ENCODE measurements around the gene TYSND1. TPM values are rescaled to one million over a fixed set of nuclear protein-coding genes. Genes with fewer than 3 reads are reported as not detected.
A peak's percentile ranks its signal among the peaks of the same experiment; 100 is the strongest.

TYSND1 gene
- total RNA-seq, 1 experiment from 2014 or later: 78.2 TPM

GRCh38 chr10:70130878-70131559 lies 15.5 kb downstream of the TYSND1 start:
- ChIA-PET CTCF (interaction anchor here (0.7 kb wide), 2 partner anchors 12 to 23 kb away, joined by 3 read pairs; no protein-coding TSS in a partner anchor), POLR2A (ENCODE audit: unreplicated experiment) (no interaction called here)
- intact Hi-C loops (cut with micrococcal nuclease): no loop called here
- TF ChIP-seq CTCF (conservative IDR thresholded peaks at IDR 0.05; ENCODE audit: low read depth, low read length) (no peak), EZH2 (IDR thresholded peaks at IDR 0.05; ENCODE audit: low read length, unreplicated experiment) (no peak), EZH2phosphoT487 (IDR thresholded peaks at IDR 0.05; ENCODE audit: borderline replicate concordance, low read length) (no peak)
- Histone ChIP-seq H3K79me2 (ENCODE audit: low read length) (peaks cover 46% of the 10 kb centered on the region), H3K9ac (ENCODE audit: low read length) (peak overlapping the region; percentile 76; the same call in 1 of the 2 replicates), H3K4me1 (ENCODE audit: insufficient read depth, low read length) (peaks cover 31% of the 10 kb centered on the region), H3F3A (ENCODE audit: low read length, unreplicated experiment) (no peaks in the 10 kb centered on the region), H3K4me3 (ENCODE audit: low read length) (peak overlapping the region; percentile 70), H3K27ac (ENCODE audit: low read length) (peak overlapping the region; percentile 53), H3K4me2 (ENCODE audit: low read length) (peak overlapping the region; percentile 86), H4K20me1 (ENCODE audit: low read length) (no peaks in the 10 kb centered on the region), H3K27me3 (ENCODE audit: low read length) (no peaks in the 10 kb centered on the region), H3K9me2 (replicated peaks; ENCODE audit: low read length) (no peaks in the 10 kb centered on the region), H3K9me3 (ENCODE audit: low read length) (no peaks in the 10 kb centered on the region), H3K36me3 (ENCODE audit: low read depth, low read length) (no peaks in the 10 kb centered on the region), H2AFZ (ENCODE audit: low read length) (peak overlapping the region; percentile 4)
- peak; percentile 87 for DNase-seq
- peak; percentile 16 for ATAC-seq
- BruUV-seq (replicated peaks): no TSS peak

DNA sequence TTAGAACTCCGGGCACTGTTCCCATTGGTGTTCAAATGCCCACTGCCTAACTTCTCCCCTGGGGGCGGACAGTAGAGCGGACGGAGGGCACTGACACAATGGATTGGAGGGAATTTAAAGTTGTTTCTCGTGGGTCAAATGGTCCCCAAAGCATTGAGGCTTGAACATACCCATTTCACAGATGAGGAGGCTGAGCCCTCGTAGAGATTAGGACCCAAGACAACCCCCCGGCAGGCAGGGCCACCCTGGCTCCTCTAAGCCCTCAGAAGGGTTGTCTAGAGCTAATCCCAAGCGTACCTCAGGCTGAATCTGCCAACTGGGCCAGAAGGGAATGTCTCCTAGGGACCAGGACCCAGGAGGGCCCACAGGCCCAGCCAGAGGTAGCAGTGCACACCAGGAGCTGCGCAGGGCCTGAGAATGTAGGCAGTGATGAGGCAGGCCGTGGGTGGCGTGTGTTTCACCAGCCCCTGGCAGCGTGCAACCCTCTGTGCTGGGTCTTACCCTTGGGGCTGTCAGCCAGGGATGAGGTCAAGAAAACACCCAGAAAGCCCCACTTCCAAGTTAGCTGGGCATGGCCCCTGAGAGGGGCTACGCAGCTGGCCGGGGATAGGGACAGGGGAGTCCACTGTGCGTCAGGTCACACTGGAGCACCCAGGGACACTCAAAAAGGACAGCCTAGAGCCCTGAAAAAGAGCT lies 19.7 kb downstream of the TYSND1 start:
- H3K4me2 ChIP-seq (ENCODE audit: low read length): no peak overlapping the region
- DNase-seq (no peak), ATAC-seq (no peak)
- ChIA-PET CTCF (no interaction called here), POLR2A (ENCODE audit: unreplicated experiment) (no interaction called here)
- H3K27ac ChIP-seq (ENCODE audit: low read length): no peak overlapping the region
- no peak overlapping the region for H3K4me3 ChIP-seq (ENCODE audit: low read length)
- H4K20me1 ChIP-seq (ENCODE audit: low read length): no peaks in the 10 kb centered on the region
- peaks cover 18% of the 10 kb centered on the region for H3K4me1 ChIP-seq (ENCODE audit: insufficient read depth, low read length)
- TF ChIP-seq EZH2 (IDR thresholded peaks at IDR 0.05; ENCODE audit: low read length, unreplicated experiment) (no peak), CTCF (conservative IDR thresholded peaks at IDR 0.05; ENCODE audit: low read depth, low read length) (no peak), EZH2phosphoT487 (IDR thresholded peaks at IDR 0.05; ENCODE audit: borderline replicate concordance, low read length) (no peak)
- no peaks in the 10 kb centered on the region for H3K9me3 ChIP-seq (ENCODE audit: low read length)
- H3F3A ChIP-seq (ENCODE audit: low read length, unreplicated experiment): no peaks in the 10 kb centered on the region
- no peaks in the 10 kb centered on the region for H3K9me2 ChIP-seq (replicated peaks; ENCODE audit: low read length)
- BruUV-seq (replicated peaks): no TSS peak
- no peak overlapping the region for H2AFZ ChIP-seq (ENCODE audit: low read length)
- H3K79me2 ChIP-seq (ENCODE audit: low read length): peaks cover 35% of the 10 kb centered on the region
- H3K27me3 ChIP-seq (ENCODE audit: low read length): no peaks in the 10 kb centered on the region
- intact Hi-C loops (cut with micrococcal nuclease): no loop called here
- H3K36me3 ChIP-seq (ENCODE audit: low read depth, low read length): peaks cover 7% of the 10 kb centered on the region; the same call in 1 of the 2 replicates
- no peak overlapping the region for H3K9ac ChIP-seq (ENCODE audit: low read length)

All from PC-3 (cell line).